Right lobe of liver (tissue), 4 donors: ENCODE results near the gene C16orf86.

Source experiments
- POLR2A ChIP-seq: fragments of 450-650 bp; IDR thresholded peaks from one replicate; pipeline ENCODE4 v1.6.1; 2017; ENCODE audit warnings: antibody characterized with exemption, mild to moderate bottlenecking
- TF ChIP-seq, protein P1 (sequence below), 4 donors: fragments of 200-600 bp in 3 of 4; fragments of 450-650 bp in 1 of 4; IDR thresholded peaks; one replicate each; pipeline versions ENCODE4 v1.5.1 to v1.8.0; 2016 to 2022; ENCODE audit warnings: antibody characterized with exemption in 4 of 4, mild to moderate bottlenecking in 2 of 4
- donor health status: DM: no; HTN: no; CAD: no.
- donor health status: DM: no; HTN: no; CAD: no.
- donor health status: DM: no; HTN: yes; CAD: no.

- TF ChIP-seq, protein P1, sequence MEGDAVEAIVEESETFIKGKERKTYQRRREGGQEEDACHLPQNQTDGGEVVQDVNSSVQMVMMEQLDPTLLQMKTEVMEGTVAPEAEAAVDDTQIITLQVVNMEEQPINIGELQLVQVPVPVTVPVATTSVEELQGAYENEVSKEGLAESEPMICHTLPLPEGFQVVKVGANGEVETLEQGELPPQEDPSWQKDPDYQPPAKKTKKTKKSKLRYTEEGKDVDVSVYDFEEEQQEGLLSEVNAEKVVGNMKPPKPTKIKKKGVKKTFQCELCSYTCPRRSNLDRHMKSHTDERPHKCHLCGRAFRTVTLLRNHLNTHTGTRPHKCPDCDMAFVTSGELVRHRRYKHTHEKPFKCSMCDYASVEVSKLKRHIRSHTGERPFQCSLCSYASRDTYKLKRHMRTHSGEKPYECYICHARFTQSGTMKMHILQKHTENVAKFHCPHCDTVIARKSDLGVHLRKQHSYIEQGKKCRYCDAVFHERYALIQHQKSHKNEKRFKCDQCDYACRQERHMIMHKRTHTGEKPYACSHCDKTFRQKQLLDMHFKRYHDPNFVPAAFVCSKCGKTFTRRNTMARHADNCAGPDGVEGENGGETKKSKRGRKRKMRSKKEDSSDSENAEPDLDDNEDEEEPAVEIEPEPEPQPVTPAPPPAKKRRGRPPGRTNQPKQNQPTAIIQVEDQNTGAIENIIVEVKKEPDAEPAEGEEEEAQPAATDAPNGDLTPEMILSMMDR (IDR thresholded peaks at IDR 0.05): no peak
- no peak for TF ChIP-seq POLR2A
Observed at GRCh38 chr16:67654403-67654911, 12.2 kb upstream of the C16orf86 start.
